Fibroblast of lung (primary cell): ENCODE results near the gene PPP6R3. TPM values are rescaled to one million over a fixed set of nuclear protein-coding genes. Genes with fewer than 3 reads are reported as not detected.

Experiments
- DNase-seq, 2 donors: peaks; one replicate each; pipeline versions ENCODE4 v3.0.0 to v3.0.0-alpha.2; 2010; ENCODE audit warnings: low read depth in 2 of 2
- H2AFZ ChIP-seq: 2 replicates; pipeline ENCODE4 v1.5.1; 2012; ENCODE audit warnings: low read length, control low read depth, inconsistent platforms
- H3K27ac ChIP-seq: 2 replicates; pipeline ENCODE4 v1.5.1; 2011; ENCODE audit warnings: low read length, control low read depth; ENCODE audit not compliant: insufficient read depth
- H3K27me3 ChIP-seq: 2 replicates; pipeline ENCODE4 v1.5.1; 2011; ENCODE audit warnings: mild to moderate bottlenecking, low read length; ENCODE audit not compliant: control insufficient read depth, insufficient read depth
- H3K36me3 ChIP-seq: 2 replicates; pipeline ENCODE4 v1.5.1; 2011; ENCODE audit warnings: low read length; ENCODE audit not compliant: control insufficient read depth, insufficient read depth
- H3K4me1 ChIP-seq: 2 replicates; pipeline ENCODE4 v1.5.1; 2011; ENCODE audit warnings: low read length; ENCODE audit not compliant: control insufficient read depth, insufficient read depth; ENCODE audit errors: extremely low read depth
- H3K4me2 ChIP-seq: 2 replicates; pipeline ENCODE4 v1.5.1; 2011; ENCODE audit warnings: low read length, control low read depth; ENCODE audit not compliant: insufficient read depth; ENCODE audit errors: extremely low read depth
- H3K4me3 ChIP-seq, 4 experiments: fragments of 200-600 bp in 1 of 4; sonication (generic) in 1 of 4; replicated peaks in 1 of 4; 2 replicates each; pipeline ENCODE4 v1.5.1; 2011 to 2016; ENCODE audit warnings: low read length in 4 of 4, low read depth in 3 of 4, mild to moderate bottlenecking in 3 of 4, control low read depth in 2 of 4, inconsistent platforms in 1 of 4, mixed read lengths in 1 of 4; ENCODE audit not compliant: insufficient read depth in 1 of 4; ENCODE audit errors: control extremely low read depth in 1 of 4
- H3K79me2 ChIP-seq: 2 replicates; pipeline ENCODE4 v1.5.1; 2012; ENCODE audit warnings: mild to moderate bottlenecking, low read length, inconsistent platforms; ENCODE audit not compliant: control insufficient read depth, insufficient read depth
- H3K9ac ChIP-seq: 2 replicates; pipeline ENCODE4 v1.5.1; 2011; ENCODE audit warnings: mild to moderate bottlenecking, low read length, control low read depth; ENCODE audit not compliant: insufficient read depth
- H3K9me3 ChIP-seq: 2 replicates; pipeline ENCODE4 v1.5.1; 2012; ENCODE audit warnings: low read depth, low read length; ENCODE audit not compliant: control insufficient read depth, insufficient read depth
- H4K20me1 ChIP-seq: 2 replicates; pipeline ENCODE4 v1.5.1; 2011; ENCODE audit warnings: low read length; ENCODE audit not compliant: control insufficient read depth, insufficient read depth; ENCODE audit errors: extremely low read depth
- CTCF ChIP-seq, 2 donors: IDR thresholded peaks in 1 of 2; conservative IDR thresholded peaks in 1 of 2; 1 replicate in 1 of 2; 2 replicates in 1 of 2; pipeline ENCODE4 v1.5.1; 2011 to 2012; ENCODE audit warnings: low read length in 2 of 2, control low read depth in 1 of 2, inconsistent platforms in 1 of 2, low read depth in 1 of 2, mild to moderate bottlenecking in 1 of 2
- EZH2 ChIP-seq: IDR thresholded peaks from 2 replicates; pipeline ENCODE4 v1.5.1; 2012; ENCODE audit warnings: low read length, control low read depth, mild to moderate bottlenecking; ENCODE audit errors: missing control alignments
- polyA plus RNA-seq, 2 donors: library from polyadenylated mRNA; depleted of rRNA in 1 of 2; stranded (reverse) in 1 of 2; unstranded in 1 of 2; fragments of >200 nt; gene quantifications; 2 replicates each; pipeline ENCODE4 v1.2.1, GENCODE V29; 2011 to 2012; ENCODE audit warnings: missing spikeins in 1 of 2
- total RNA-seq: library from RNA; depleted of rRNA; stranded (reverse); fragments of >200 nt; gene quantifications from 2 replicates; pipeline ENCODE4 v1.2.1, GENCODE V29; 2014

The PPP6R3 gene
- total and polyA plus RNA-seq, 2 donors (not counting 1 experiment from before 2014, with no cell fraction given): 44.2 to 120 TPM

GRCh38 chr11:68591719-68592118 is 131.2 kb downstream of the PPP6R3 start:
- Histone ChIP-seq H3K4me3 (no peak overlapping the region), H3K4me1 (no peaks in the 10 kb centered on the region), H3K4me2 (no peak overlapping the region), H3K9me3 (no peaks in the 10 kb centered on the region), H3K36me3 (peaks cover 9% of the 10 kb centered on the region), H2AFZ (no peak overlapping the region), H3K27ac (no peak overlapping the region), H4K20me1 (no peaks in the 10 kb centered on the region), H3K27me3 (no peaks in the 10 kb centered on the region), H3K79me2 (no peaks in the 10 kb centered on the region), H3K9ac (no peak overlapping the region)
- DNase-seq: no peak
- TF ChIP-seq EZH2 (no peak), CTCF (conservative IDR thresholded peaks at IDR 0.05 in 1 of 2, IDR thresholded peaks at IDR 0.05 in 1 of 2; ENCODE audit: low read depth in 1 of 2, low read length in 2 of 2) (no peak)

GRCh38 chr11:68593441-68593840 is 132.9 kb downstream of the PPP6R3 start:
- DNase-seq: no peak
- TF ChIP-seq EZH2: no peak
- TF ChIP-seq CTCF (conservative IDR thresholded peaks at IDR 0.05 in 1 of 2, IDR thresholded peaks at IDR 0.05 in 1 of 2; ENCODE audit: low read depth in 1 of 2, low read length in 2 of 2): no peak
- Histone ChIP-seq H3K27me3 (no peaks in the 10 kb centered on the region), H3K4me1 (no peaks in the 10 kb centered on the region), H3K9ac (no peak overlapping the region), H3K79me2 (no peaks in the 10 kb centered on the region), H3K36me3 (peaks cover 12% of the 10 kb centered on the region), H2AFZ (no peak overlapping the region), H3K4me3 (no peak overlapping the region), H3K9me3 (no peaks in the 10 kb centered on the region), H3K27ac (no peak overlapping the region), H4K20me1 (no peaks in the 10 kb centered on the region), H3K4me2 (no peak overlapping the region)

GRCh38 chr11:68594123-68594522 is 133.6 kb downstream of the PPP6R3 start:
- H3K27ac ChIP-seq: no peak overlapping the region
- H3K4me2 ChIP-seq: no peak overlapping the region
- TF ChIP-seq EZH2 (no peak), CTCF (conservative IDR thresholded peaks at IDR 0.05 in 1 of 2, IDR thresholded peaks at IDR 0.05 in 1 of 2; ENCODE audit: low read depth in 1 of 2, low read length in 2 of 2) (no peak)
- no peak overlapping the region for H3K9ac ChIP-seq
- no peak overlapping the region for H3K4me3 ChIP-seq
- no peaks in the 10 kb centered on the region for H3K27me3 ChIP-seq
- no peaks in the 10 kb centered on the region for H3K9me3 ChIP-seq
- peaks cover 14% of the 10 kb centered on the region for H3K36me3 ChIP-seq
- H3K79me2 ChIP-seq: no peaks in the 10 kb centered on the region
- no peaks in the 10 kb centered on the region for H3K4me1 ChIP-seq
- no peak overlapping the region for H2AFZ ChIP-seq
- DNase-seq: no peak
- no peaks in the 10 kb centered on the region for H4K20me1 ChIP-seq
